ENCODE measurements around the gene DNAJC16. TPM values are rescaled to one million over a fixed set of nuclear protein-coding genes. Genes with fewer than 3 reads are reported as not detected.

Gene DNAJC16
- total and polyA plus RNA-seq, 9 of the 15 experiments (the other 6 are each of a cell fraction or from before 2014, with no cell fraction given), result 6.9 to 16.8 (median 12.8) TPM

GRCh38 chr1:15598436-15598835 lies 71.8 kb downstream of the DNAJC16 start:
- H3K9me1 ChIP-seq (ENCODE audit: control insufficient read depth, insufficient read depth, low read length), result no peaks in the 10 kb centered on the region
- ChIA-PET CTCF (ENCODE audit: low intra/inter-chr PET ratio) (no interaction called here), POLR2A (interaction anchor here (1.1 kb wide), 1 partner anchor 13 kb away, joined by 3 read pairs; no protein-coding TSS in a partner anchor)
- no peaks in the 10 kb centered on the region for H3K36me3 ChIP-seq (ENCODE audit: control insufficient read depth, insufficient read depth, low read length)
- no TSS peak for BruUV-seq (replicated peaks)
- DNase-seq (ENCODE audit: extremely low read depth in 1 of 4, low spot score in 3 of 4) (no peak), ATAC-seq (no peak), FAIRE-seq (no peak)
- H3K4me3 ChIP-seq, result no peak overlapping the region
- no peak overlapping the region for H3K4me2 ChIP-seq (ENCODE audit: insufficient read depth, low read length)
- H3K9ac ChIP-seq (ENCODE audit: insufficient read depth in 1 of 2, low read depth in 2 of 2, low read length in 2 of 2), result no peak overlapping the region
- 4% methylated on average over 2 of the region's 2 CpGs for WGBS (ENCODE audit: insufficient coverage, low coverage, missing lambda C conversion rate)
- H2AFZ ChIP-seq (ENCODE audit: low read depth, low read length), result no peak overlapping the region
- intact Hi-C loops (cut with micrococcal nuclease) (no loop called here), in situ Hi-C loops (cut with MboI) (no loop called here)
- H3K9me3 ChIP-seq (replicated peaks; ENCODE audit: control insufficient read depth, insufficient read depth, low read depth, low read length), result no peaks in the 10 kb centered on the region
- no peaks in the 10 kb centered on the region for H3K79me2 ChIP-seq (ENCODE audit: control insufficient read depth, insufficient read depth, low read length)
- no peaks in the 10 kb centered on the region for H4K20me1 ChIP-seq (replicated peaks; ENCODE audit: control insufficient read depth, insufficient read depth, low read length)
- no peak overlapping the region for H3K27ac ChIP-seq (ENCODE audit: extremely low read depth, low read depth, low read length)
- no peaks in the 10 kb centered on the region for H3K27me3 ChIP-seq (ENCODE audit: control insufficient read depth in 2 of 2, insufficient read depth in 2 of 2, low read length in 2 of 2)
- peaks cover 0 to 11% of the 10 kb centered on the region in 2 experiments; a peak in 3 of 5 replicates for H3K4me1 ChIP-seq (replicated peaks in 1 of 2; ENCODE audit: control insufficient read depth in 2 of 2, insufficient read depth in 2 of 2, low read length in 2 of 2)
- no peak for TF ChIP-seq CSDE1 (IDR thresholded peaks at IDR 0.05)
- no peak for TF ChIP-seq POLR2AphosphoS2 (IDR thresholded peaks at IDR 0.05; ENCODE audit: low read length)
- TF ChIP-seq PPARD (CRISPR knock-in tag; IDR thresholded peaks at IDR 0.05), result no peak
- no peak for TF ChIP-seq GATA2 (CRISPR knock-in tag; IDR thresholded peaks at IDR 0.05)
- TF ChIP-seq, protein P1, sequence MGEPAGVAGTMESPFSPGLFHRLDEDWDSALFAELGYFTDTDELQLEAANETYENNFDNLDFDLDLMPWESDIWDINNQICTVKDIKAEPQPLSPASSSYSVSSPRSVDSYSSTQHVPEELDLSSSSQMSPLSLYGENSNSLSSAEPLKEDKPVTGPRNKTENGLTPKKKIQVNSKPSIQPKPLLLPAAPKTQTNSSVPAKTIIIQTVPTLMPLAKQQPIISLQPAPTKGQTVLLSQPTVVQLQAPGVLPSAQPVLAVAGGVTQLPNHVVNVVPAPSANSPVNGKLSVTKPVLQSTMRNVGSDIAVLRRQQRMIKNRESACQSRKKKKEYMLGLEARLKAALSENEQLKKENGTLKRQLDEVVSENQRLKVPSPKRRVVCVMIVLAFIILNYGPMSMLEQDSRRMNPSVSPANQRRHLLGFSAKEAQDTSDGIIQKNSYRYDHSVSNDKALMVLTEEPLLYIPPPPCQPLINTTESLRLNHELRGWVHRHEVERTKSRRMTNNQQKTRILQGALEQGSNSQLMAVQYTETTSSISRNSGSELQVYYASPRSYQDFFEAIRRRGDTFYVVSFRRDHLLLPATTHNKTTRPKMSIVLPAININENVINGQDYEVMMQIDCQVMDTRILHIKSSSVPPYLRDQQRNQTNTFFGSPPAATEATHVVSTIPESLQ (CRISPR knock-in tag; IDR thresholded peaks at IDR 0.05), result no peak
- no peak for TF ChIP-seq ZNF696 (CRISPR knock-in tag; conservative IDR thresholded peaks at IDR 0.05)
- no peak for TF ChIP-seq ZNF134 (CRISPR knock-in tag; conservative IDR thresholded peaks at IDR 0.05)
- no peak for TF ChIP-seq GTF3C2 (IDR thresholded peaks at IDR 0.05; ENCODE audit: borderline replicate concordance, extremely low read depth, insufficient read length)
- no peak for TF ChIP-seq COPS2 (conservative IDR thresholded peaks at IDR 0.05)
- no peak for TF ChIP-seq ILK (tag; IDR thresholded peaks at IDR 0.05; ENCODE audit: borderline replicate concordance, low read depth)
- TF ChIP-seq, protein P2, sequence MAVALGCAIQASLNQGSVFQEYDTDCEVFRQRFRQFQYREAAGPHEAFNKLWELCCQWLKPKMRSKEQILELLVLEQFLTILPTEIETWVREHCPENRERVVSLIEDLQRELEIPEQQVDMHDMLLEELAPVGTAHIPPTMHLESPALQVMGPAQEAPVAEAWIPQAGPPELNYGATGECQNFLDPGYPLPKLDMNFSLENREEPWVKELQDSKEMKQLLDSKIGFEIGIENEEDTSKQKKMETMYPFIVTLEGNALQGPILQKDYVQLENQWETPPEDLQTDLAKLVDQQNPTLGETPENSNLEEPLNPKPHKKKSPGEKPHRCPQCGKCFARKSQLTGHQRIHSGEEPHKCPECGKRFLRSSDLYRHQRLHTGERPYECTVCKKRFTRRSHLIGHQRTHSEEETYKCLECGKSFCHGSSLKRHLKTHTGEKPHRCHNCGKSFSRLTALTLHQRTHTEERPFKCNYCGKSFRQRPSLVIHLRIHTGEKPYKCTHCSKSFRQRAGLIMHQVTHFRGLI (CRISPR knock-in tag; IDR thresholded peaks at IDR 0.05), result no peak
- no peak for TF ChIP-seq FOXP4 (CRISPR knock-in tag; IDR thresholded peaks at IDR 0.05; ENCODE audit: borderline replicate concordance)
- TF ChIP-seq SIN3B (IDR thresholded peaks at IDR 0.05; ENCODE audit: low read depth), result no peak

Measured in K562 (cell line).